Neutrophil (primary cell): Measurements from ENCODE around the gene CFAP61.
"Not testable (repeated sequence)": the region's sequence is repeated elsewhere in the genome, so short reads cannot be mapped to it uniquely, and the experiment has no call there.

Experiments
- H3K27ac ChIP-seq: fragments of 200-600 bp; sonication (generic); 2 replicates; pipeline ENCODE4 v1.5.1; 2016; ENCODE audit warnings: mild to moderate bottlenecking, moderate library complexity
- H3K27me3 ChIP-seq: fragments of 200-600 bp; sonication (generic); 2 replicates; pipeline ENCODE4 v1.6.0; 2016; ENCODE audit warnings: mild to moderate bottlenecking
- H3K36me3 ChIP-seq: fragments of 200-600 bp; sonication (generic); 2 replicates; pipeline ENCODE4 v1.5.1; 2017
- H3K4me1 ChIP-seq, 2 experiments: fragments of 200-600 bp in 1 of 2; sonication (generic) in 1 of 2; 1 replicate in 1 of 2; 2 replicates in 1 of 2; pipeline versions ENCODE4 v1.5.1 to v1.6.1; 2013 to 2016; ENCODE audit warnings: low read depth in 1 of 2, low read length in 1 of 2, mild to moderate bottlenecking in 1 of 2, moderate library complexity in 1 of 2; ENCODE audit not compliant: control insufficient read depth in 1 of 2, insufficient read depth in 1 of 2
- H3K4me3 ChIP-seq, 2 experiments: fragments of 200-600 bp in 1 of 2; sonication (generic) in 1 of 2; 1 replicate in 1 of 2; 2 replicates in 1 of 2; pipeline ENCODE4 v1.5.1; 2013 to 2016; ENCODE audit warnings: low read depth in 1 of 2, low read length in 1 of 2, mild to moderate bottlenecking in 1 of 2, moderate library complexity in 1 of 2
- H3K9me3 ChIP-seq: fragments of 200-600 bp; sonication (generic); 2 replicates; pipeline ENCODE4 v1.5.1; 2016
- CTCF ChIP-seq: fragments of 200-600 bp; sonication (generic); IDR thresholded peaks from 2 replicates; pipeline ENCODE4 v1.5.1; 2016; ENCODE audit warnings: antibody characterized with exemption

CFAP61 gene

GRCh38 chr20:20052074-20052970, at the start of gene CFAP61, which contains the start of gene CRNKL1:
TSS of gene CFAP61 (plus strand) at chr20:20052532. CDS start at chr20:20056654, 4,122 bp downstream.
TSS of gene CRNKL1 (minus strand) at chr20:20052466. CDS start at chr20:20052342, 124 bp downstream.
- Histone ChIP-seq H3K27me3 (no peaks in the 10 kb centered on the region), H3K27ac (peak within 1 kb of the TSS; percentile 95), H3K9me3 (no peaks in the 10 kb centered on the region), H3K36me3 (peaks cover 37% of the 10 kb centered on the region), H3K4me1 (peaks cover 33 to 34% of the 10 kb centered on the region in 2 experiments), H3K4me3 (peak within 1 kb of the TSS; percentile 78 to 91)
- peak; percentile 69 for TF ChIP-seq CTCF

- no peak overlapping the region for H3K27ac ChIP-seq
Measured at GRCh38 chr20:20003031-20003954, 49.0 kb upstream of the CFAP61 start.

GRCh38 chr20:20003955-20004322, 48.4 kb upstream of the CFAP61 start:
- H3K36me3 ChIP-seq, H3K4me3 ChIP-seq, H3K27ac ChIP-seq, H3K9me3 ChIP-seq, H3K27me3 ChIP-seq: not testable (repeated sequence)
- peaks cover 37 to 43% of the 10 kb centered on the region in 2 experiments for H3K4me1 ChIP-seq

More at GRCh38 chr20:20003031-20003954, 49.0 kb upstream of the CFAP61 start:
- Histone ChIP-seq H3K9me3 (no peaks in the 10 kb centered on the region), H3K36me3 (no peaks in the 10 kb centered on the region), H3K4me3 (peak overlapping the region; percentile 2 to 10), H3K4me1 (peaks cover 37 to 43% of the 10 kb centered on the region in 2 experiments), H3K27me3 (no peaks in the 10 kb centered on the region)
- TF ChIP-seq CTCF = no peak

GRCh38 chr20:20005342-20005741, 47.0 kb upstream of the CFAP61 start:
- H3K27ac ChIP-seq = no peak overlapping the region

GRCh38 chr20:20009784-20010253, 42.5 kb upstream of the CFAP61 start:
- no peak for TF ChIP-seq CTCF
- Histone ChIP-seq H3K27ac (no peak overlapping the region), H3K4me1 (no peaks in the 10 kb centered on the region), H3K27me3 (no peaks in the 10 kb centered on the region), H3K36me3 (no peaks in the 10 kb centered on the region), H3K9me3 (no peaks in the 10 kb centered on the region), H3K4me3 (no peak overlapping the region)

More at GRCh38 chr20:20005342-20005741, 47.0 kb upstream of the CFAP61 start:
- Histone ChIP-seq H3K9me3 (no peaks in the 10 kb centered on the region), H3K4me1 (peaks cover 34 to 36% of the 10 kb centered on the region in 2 experiments), H3K4me3 (no peak overlapping the region), H3K27me3 (no peaks in the 10 kb centered on the region), H3K36me3 (no peaks in the 10 kb centered on the region)
- no peak for TF ChIP-seq CTCF
